HPDE6-E6E7 (cell line): ENCODE data around the gene RIPK3.
"Not testable (repeated sequence)": the region's sequence is repeated elsewhere in the genome, so short reads cannot be mapped to it uniquely, and the experiment has no call there.

Source experiments
- DNase-seq: peaks from one replicate; pipeline ENCODE4 v3.0.0; 2011; ENCODE audit warnings: missing footprints; ENCODE audit errors: extremely low spot score

RIPK3 gene

GRCh38 chr14:24369907-24370687, 30.3 kb upstream of the RIPK3 start:
- DNase-seq = no peak

GRCh38 chr14:24369463-24369862, 29.7 kb upstream of the RIPK3 start:
- DNase-seq = no peak

GRCh38 chr14:24368562-24369252, 28.9 kb upstream of the RIPK3 start:
- DNase-seq = no peak

GRCh38 chr14:24368212-24368561, 28.4 kb upstream of the RIPK3 start:
- DNase-seq = no peak

GRCh38 chr14:24367514-24368211, 27.9 kb upstream of the RIPK3 start, which contains the start of gene NFATC4:
Gene NFATC4 (plus strand): TSS chr14:24368184. CDS start chr14:24368341, 157 bp downstream.
- DNase-seq = no peak

- peak; percentile 86 for DNase-seq
Measured at GRCh38 chr14:24366721-24367513, 27.1 kb upstream of the RIPK3 start.

GRCh38 chr14:24366413-24366720, 26.6 kb upstream of the RIPK3 start:
- DNase-seq = no peak

GRCh38 chr14:24365600-24366412, 26.0 kb upstream of the RIPK3 start:
- DNase-seq = peak; percentile 84

GRCh38 chr14:24364841-24365240, 25.1 kb upstream of the RIPK3 start:
- no peak for DNase-seq

- no peak for DNase-seq
Measured at GRCh38 chr14:24363401-24363800, 23.6 kb upstream of the RIPK3 start.

- no peak for DNase-seq
Measured at GRCh38 chr14:24362241-24362960, 22.6 kb upstream of the RIPK3 start.

GRCh38 chr14:24361326-24361725, 21.5 kb upstream of the RIPK3 start:
- no peak for DNase-seq

- DNase-seq = no peak
Measured at GRCh38 chr14:24360281-24360680, 20.5 kb upstream of the RIPK3 start.

- no peak for DNase-seq
Measured at GRCh38 chr14:24356208-24356607, 16.4 kb upstream of the RIPK3 start.

GRCh38 chr14:24355009-24355408, 15.2 kb upstream of the RIPK3 start:
- no peak for DNase-seq

- DNase-seq = not testable (repeated sequence)
Measured at GRCh38 chr14:24354482-24354825, 14.7 kb upstream of the RIPK3 start.

- no peak for DNase-seq
Measured at GRCh38 chr14:24353559-24354481, 14.0 kb upstream of the RIPK3 start.

- DNase-seq = no peak
Measured at GRCh38 chr14:24351517-24351916, 11.7 kb upstream of the RIPK3 start.

- DNase-seq = no peak
Measured at GRCh38 chr14:24349742-24350141, 10.0 kb upstream of the RIPK3 start.

- DNase-seq = no peak
Measured at GRCh38 chr14:24348186-24348585, 8.4 kb upstream of the RIPK3 start.
